Hepatocyte (in vitro differentiated cells): ENCODE results near the gene RPL10.

ENCODE experiments used
- CTCF ChIP-seq: fragments of 200-600 bp; sonication (generic); IDR thresholded peaks from 2 replicates; pipeline ENCODE4 v1.5.1; 2016; ENCODE audit warnings: antibody characterized with exemption, mild to moderate bottlenecking; ENCODE audit not compliant: poor library complexity
- EZH2 ChIP-seq: fragments of 200-600 bp; sonication (generic); IDR thresholded peaks from 2 replicates; pipeline ENCODE4 v1.6.1; 2016; ENCODE audit warnings: antibody characterized with exemption, mild to moderate bottlenecking, borderline replicate concordance
- EZH2phosphoT487 ChIP-seq: fragments of 200-600 bp; sonication (generic); IDR thresholded peaks from one replicate; pipeline ENCODE4 v1.6.1; 2018; ENCODE audit warnings: antibody characterized with exemption, mild to moderate bottlenecking, low read depth, moderate library complexity; ENCODE audit not compliant: unreplicated experiment, severe bottlenecking

GRCh38 chrX:154352466-154352865 lies 45.7 kb upstream of the RPL10 start:
- TF ChIP-seq CTCF (no peak), EZH2 (no peak), EZH2phosphoT487 (no peak)
